H9 (cell line): ENCODE data around the gene IDE. TPM values are rescaled to one million over a fixed set of nuclear protein-coding genes. Genes with fewer than 3 reads are reported as not detected.

Experiments
- DNase-seq: peaks from one replicate; pipeline ENCODE4 v3.0.0-alpha.2; 2017
- H2AFZ ChIP-seq: one replicate; pipeline ENCODE4 v1.6.1; 2013; ENCODE audit warnings: mild to moderate bottlenecking, low read length, control low read depth, moderate library complexity
- H2AK5ac ChIP-seq: 2 replicates; pipeline ENCODE4 v1.6.1; 2013; ENCODE audit warnings: low read length, control low read depth, mixed read lengths; ENCODE audit not compliant: insufficient read length
- H2BK120ac ChIP-seq: one replicate; pipeline ENCODE4 v1.6.1; 2013; ENCODE audit warnings: low read depth, mild to moderate bottlenecking, low read length, control low read depth, inconsistent platforms; ENCODE audit not compliant: poor library complexity, severe bottlenecking
- H2BK12ac ChIP-seq: 2 replicates; pipeline ENCODE4 v1.6.1; 2013; ENCODE audit warnings: low read length, control low read depth, mixed read lengths, low read depth; ENCODE audit not compliant: insufficient read length
- H2BK15ac ChIP-seq: 2 replicates; pipeline ENCODE4 v1.6.1; 2013; ENCODE audit warnings: low read depth, low read length, control low read depth
- H2BK20ac ChIP-seq: one replicate; pipeline ENCODE4 v1.6.1; 2013; ENCODE audit warnings: low read depth, mild to moderate bottlenecking, low read length, control low read depth, inconsistent platforms; ENCODE audit not compliant: poor library complexity, severe bottlenecking
- H2BK5ac ChIP-seq: 2 replicates; pipeline ENCODE4 v1.6.1; 2013; ENCODE audit warnings: low read length, control low read depth, mixed read lengths; ENCODE audit not compliant: insufficient read length
- H3K14ac ChIP-seq: 2 replicates; pipeline ENCODE4 v1.6.1; 2013; ENCODE audit warnings: low read length, control low read depth; ENCODE audit not compliant: insufficient read depth
- H3K18ac ChIP-seq: 2 replicates; pipeline ENCODE4 v1.6.1; 2013; ENCODE audit warnings: low read depth, mild to moderate bottlenecking, mixed read lengths, low read length, control low read depth; ENCODE audit not compliant: insufficient read length
- H3K23ac ChIP-seq: 2 replicates; pipeline ENCODE4 v1.6.1; 2013; ENCODE audit warnings: low read length, control low read depth, mixed read lengths, low read depth; ENCODE audit not compliant: insufficient read length
- H3K23me2 ChIP-seq: 2 replicates; pipeline ENCODE4 v1.6.1; 2013; ENCODE audit warnings: low read depth, mild to moderate bottlenecking, mixed read lengths, low read length, control low read depth; ENCODE audit not compliant: insufficient read length, poor library complexity, severe bottlenecking
- H3K27ac ChIP-seq: 2 replicates; pipeline ENCODE4 v1.5.1; 2013; ENCODE audit warnings: low read length, control low read depth, mixed read lengths, low read depth; ENCODE audit not compliant: insufficient read length
- H3K27me3 ChIP-seq: 2 replicates; pipeline ENCODE4 v1.6.1; 2013; ENCODE audit warnings: low read length, control low read depth, inconsistent platforms; ENCODE audit not compliant: insufficient read depth
- H3K4ac ChIP-seq: 2 replicates; pipeline ENCODE4 v1.6.1; 2013; ENCODE audit warnings: low read depth, mild to moderate bottlenecking, control low read depth, inconsistent platforms, low read length, moderate library complexity
- H3K4me1 ChIP-seq: 2 replicates; pipeline ENCODE4 v1.6.1; 2013; ENCODE audit warnings: low read length, control low read depth, inconsistent platforms; ENCODE audit not compliant: insufficient read depth
- H3K4me2 ChIP-seq: 2 replicates; pipeline ENCODE4 v1.6.1; 2013; ENCODE audit warnings: low read length, control low read depth, mixed read lengths; ENCODE audit not compliant: insufficient read length, insufficient read depth
- H3K56ac ChIP-seq: 2 replicates; pipeline ENCODE4 v1.6.1; 2013; ENCODE audit warnings: low read depth, mild to moderate bottlenecking, mixed read lengths, low read length, control low read depth; ENCODE audit not compliant: insufficient read length
- H3K79me1 ChIP-seq: 2 replicates; pipeline ENCODE4 v1.6.1; 2013; ENCODE audit warnings: low read depth, mild to moderate bottlenecking, moderate library complexity, low read length, control low read depth, inconsistent platforms; ENCODE audit not compliant: insufficient read depth, poor library complexity, severe bottlenecking
- H3K79me2 ChIP-seq: 2 replicates; pipeline ENCODE4 v1.6.1; 2013; ENCODE audit warnings: low read length, control low read depth, inconsistent platforms; ENCODE audit not compliant: insufficient read depth
- H3K9ac ChIP-seq: 2 replicates; pipeline ENCODE4 v1.6.1; 2013; ENCODE audit warnings: low read length, control low read depth, mixed read lengths; ENCODE audit not compliant: insufficient read length; ENCODE audit errors: extremely low read depth
- H3K9me3 ChIP-seq: one replicate; pipeline ENCODE4 v1.6.1; 2013; ENCODE audit warnings: low read depth, low read length, inconsistent platforms; ENCODE audit not compliant: control insufficient read depth
- H3T11ph ChIP-seq: one replicate; pipeline ENCODE4 v1.6.1; 2013; ENCODE audit warnings: mild to moderate bottlenecking, low read length, control low read depth, inconsistent platforms
- H4K20me1 ChIP-seq: one replicate; pipeline ENCODE4 v1.6.1; 2013; ENCODE audit not compliant: control insufficient read depth, insufficient read length, insufficient read depth
- H4K5ac ChIP-seq: 2 replicates; pipeline ENCODE4 v1.6.1; 2013; ENCODE audit warnings: low read depth, mild to moderate bottlenecking, mixed read lengths, low read length, control low read depth; ENCODE audit not compliant: insufficient read length
- H4K8ac ChIP-seq: replicated peaks from 2 replicates; pipeline ENCODE4 v1.6.1; 2013; ENCODE audit warnings: low read length, control low read depth, mixed read lengths, low read depth; ENCODE audit not compliant: insufficient read length
- H4K91ac ChIP-seq: 2 replicates; pipeline ENCODE4 v1.6.1; 2013; ENCODE audit warnings: low read depth, mild to moderate bottlenecking, moderate library complexity, mixed read lengths, low read length, control low read depth; ENCODE audit not compliant: insufficient read length
- H3K27ac Mint-ChIP-seq, 3 experiments: 2 replicates in 2 of 3; 3 replicates in 1 of 3; pipeline ENCODE4 v1.8.0; 2020 to 2021; ENCODE audit warnings: mixed read lengths in 3 of 3, mild to moderate bottlenecking in 1 of 3, moderate library complexity in 1 of 3
- H3K27me3 Mint-ChIP-seq: 2 replicates; pipeline ENCODE4 v1.8.0; 2021; ENCODE audit warnings: low read depth, mild to moderate bottlenecking, moderate library complexity, mixed read lengths
- H3K36me3 Mint-ChIP-seq, 3 experiments: 2 replicates in 2 of 3; 3 replicates in 1 of 3; pipeline ENCODE4 v1.8.0; 2020 to 2021; ENCODE audit warnings: low read depth in 3 of 3, mixed read lengths in 3 of 3; ENCODE audit not compliant: insufficient read depth in 1 of 3
- H3K4me1 Mint-ChIP-seq, 2 experiments: 2 replicates each; pipeline ENCODE4 v1.8.0; 2020; ENCODE audit warnings: mixed read lengths in 2 of 2
- H3K4me3 Mint-ChIP-seq, 2 experiments: 2 replicates in 1 of 2; 3 replicates in 1 of 2; pipeline ENCODE4 v1.8.0; 2020 to 2021; ENCODE audit warnings: mild to moderate bottlenecking in 2 of 2, mixed read lengths in 2 of 2, moderate library complexity in 1 of 2
- H3K9me3 Mint-ChIP-seq, 2 experiments: 2 replicates in 1 of 2; 3 replicates in 1 of 2; pipeline ENCODE4 v1.8.0; 2020; ENCODE audit warnings: mild to moderate bottlenecking in 2 of 2, mixed read lengths in 2 of 2, moderate library complexity in 1 of 2
- CTCF ChIP-seq: fragments of 200-600 bp; sonication (generic); conservative IDR thresholded peaks from 3 replicates; pipeline ENCODE4 v1.8.0; 2021; ENCODE audit warnings: antibody characterized with exemption, mild to moderate bottlenecking
- WGBS: extraction: QIAGEN DNeasy Blood & Tissue Kit; methylation state at CpG from one replicate; pipeline ENCODE4 v1.1.7; 2013; ENCODE audit warnings: missing lambda C conversion rate, low lambda C conversion rate, mixed read lengths; ENCODE audit not compliant: insufficient read length; ENCODE audit errors: extremely low coverage; 5-methylcytosine and 5-hydroxymethylcytosine counted together
- total RNA-seq: library from RNA; stranded (reverse); gene quantifications from 2 replicates; pipeline ENCODE4 v1.2.1, GENCODE V29; 2021

IDE gene
- total RNA-seq, 1 experiment from 2014 or later = 48.9 TPM

GRCh38 chr10:92530421-92530820 is 43.5 kb downstream of the IDE start:
- Histone ChIP-seq H3K79me1 (no peaks in the 10 kb centered on the region), H3K9me3 (no peaks in the 10 kb centered on the region), H3K23ac (no peak overlapping the region), H3K56ac (no peak overlapping the region), H2AFZ (no peak overlapping the region), H4K91ac (no peak overlapping the region), H3T11ph (no peak overlapping the region), H3K27me3 (no peaks in the 10 kb centered on the region), H2BK5ac (no peak overlapping the region), H4K5ac (no peak overlapping the region), H4K20me1 (no peaks in the 10 kb centered on the region), H3K4me1 (no peaks in the 10 kb centered on the region), H3K9ac (no peak overlapping the region), H3K4me2 (no peak overlapping the region), H2BK120ac (no peak overlapping the region), H2AK5ac (no peak overlapping the region), H3K27ac (no peak overlapping the region), H2BK20ac (no peak overlapping the region), H3K18ac (no peak overlapping the region), H4K8ac (no peak overlapping the region), H3K79me2 (no peaks in the 10 kb centered on the region), H2BK15ac (no peak overlapping the region), H3K4ac (no peak overlapping the region), H3K14ac (no peak overlapping the region), H3K23me2 (no peaks in the 10 kb centered on the region), H2BK12ac (no peak overlapping the region)
- no peaks in the 10 kb centered on the region for H3K9me3 Mint-ChIP-seq
- H3K4me3 Mint-ChIP-seq = no peak overlapping the region
- peaks cover 11 to 42% (median 17%) of the 10 kb centered on the region in 3 experiments; a peak in 6 of 7 replicates for H3K36me3 Mint-ChIP-seq
- WGBS = no CpG with 5 or more reads among the region's 1 CpG
- no peak; the same call in 2 of the 3 replicates for TF ChIP-seq CTCF
- no peak for DNase-seq
- H3K27ac Mint-ChIP-seq = no peak overlapping the region
- no peaks in the 10 kb centered on the region for H3K4me1 Mint-ChIP-seq
- no peaks in the 10 kb centered on the region for H3K27me3 Mint-ChIP-seq
